ENCODE results near the gene FCER2.

FCER2 gene

GRCh38 chr19:7718668-7719067 is 16.7 kb upstream of the FCER2 start:
- no peak overlapping the region for H3K4me3 Mint-ChIP-seq
- H3K36me3 Mint-ChIP-seq (ENCODE audit: low read depth) = no peaks in the 10 kb centered on the region
- H3K27ac Mint-ChIP-seq = no peak overlapping the region
- TF ChIP-seq CTCF (IDR thresholded peaks at IDR 0.05; ENCODE audit: unreplicated experiment in 3 of 3) = no peak
- no peaks in the 10 kb centered on the region for H3K4me1 Mint-ChIP-seq
- H3K27me3 Mint-ChIP-seq (ENCODE audit: low read depth) = peaks cover 17% of the 10 kb centered on the region
- peaks cover 6% of the 10 kb centered on the region for H3K9me3 Mint-ChIP-seq

- Mint-ChIP-seq H3K4me3 (no peak overlapping the region), H3K27ac (no peak overlapping the region), H3K27me3 (ENCODE audit: low read depth) (peaks cover 10% of the 10 kb centered on the region), H3K36me3 (ENCODE audit: low read depth) (no peaks in the 10 kb centered on the region), H3K9me3 (peaks cover 6% of the 10 kb centered on the region), H3K4me1 (no peaks in the 10 kb centered on the region)
- no peak for TF ChIP-seq CTCF (IDR thresholded peaks at IDR 0.05; ENCODE audit: unreplicated experiment in 3 of 3)
Observed at GRCh38 chr19:7716762-7717161, 14.8 kb upstream of the FCER2 start.

GRCh38 chr19:7715671-7716070 is 13.7 kb upstream of the FCER2 start:
- no peaks in the 10 kb centered on the region for H3K36me3 Mint-ChIP-seq (ENCODE audit: low read depth)
- no peak overlapping the region for H3K27ac Mint-ChIP-seq
- TF ChIP-seq CTCF (IDR thresholded peaks at IDR 0.05; ENCODE audit: unreplicated experiment in 3 of 3) = no peak
- no peak overlapping the region for H3K4me3 Mint-ChIP-seq
- H3K4me1 Mint-ChIP-seq = no peaks in the 10 kb centered on the region
- H3K27me3 Mint-ChIP-seq (ENCODE audit: low read depth) = peaks cover 10% of the 10 kb centered on the region
- peaks cover 6% of the 10 kb centered on the region for H3K9me3 Mint-ChIP-seq

- H3K4me1 Mint-ChIP-seq = no peaks in the 10 kb centered on the region
- no peak overlapping the region for H3K4me3 Mint-ChIP-seq
- H3K36me3 Mint-ChIP-seq (ENCODE audit: low read depth) = no peaks in the 10 kb centered on the region
- H3K27ac Mint-ChIP-seq = no peak overlapping the region
- H3K27me3 Mint-ChIP-seq (ENCODE audit: low read depth) = peaks cover 6% of the 10 kb centered on the region
- TF ChIP-seq CTCF (IDR thresholded peaks at IDR 0.05; ENCODE audit: unreplicated experiment in 3 of 3) = no peak
- no peaks in the 10 kb centered on the region for H3K9me3 Mint-ChIP-seq
Observed at GRCh38 chr19:7710616-7711015, 8.7 kb upstream of the FCER2 start.

GRCh38 chr19:7709932-7710460 is 8.1 kb upstream of the FCER2 start:
- Mint-ChIP-seq H3K27ac (no peak overlapping the region), H3K9me3 (no peaks in the 10 kb centered on the region), H3K27me3 (ENCODE audit: low read depth) (peaks cover 6% of the 10 kb centered on the region), H3K36me3 (ENCODE audit: low read depth) (no peaks in the 10 kb centered on the region), H3K4me3 (no peak overlapping the region), H3K4me1 (no peaks in the 10 kb centered on the region)
- TF ChIP-seq CTCF (IDR thresholded peaks at IDR 0.05; ENCODE audit: unreplicated experiment in 3 of 3) = no peak

- Mint-ChIP-seq H3K36me3 (ENCODE audit: low read depth) (no peaks in the 10 kb centered on the region), H3K27ac (no peak overlapping the region), H3K9me3 (no peaks in the 10 kb centered on the region), H3K27me3 (ENCODE audit: low read depth) (peaks cover 11% of the 10 kb centered on the region), H3K4me1 (no peaks in the 10 kb centered on the region), H3K4me3 (no peak overlapping the region)
- no peak for TF ChIP-seq CTCF (IDR thresholded peaks at IDR 0.05; ENCODE audit: unreplicated experiment in 3 of 3)
Observed at GRCh38 chr19:7706955-7707456, 5.1 kb upstream of the FCER2 start.
